Measurements from ENCODE around the gene LRRC10B.

LRRC10B gene

GRCh38 chr11:61556621-61557020 is 48.1 kb downstream of the LRRC10B start:
- Histone ChIP-seq H3K27ac (no peak overlapping the region), H3K9me3 (ENCODE audit: control insufficient read depth, low read length) (no peaks in the 10 kb centered on the region), H3K9ac (no peak overlapping the region), H3K4me2 (ENCODE audit: low read length) (no peak overlapping the region), H2AFZ (no peak overlapping the region), H3K36me3 (ENCODE audit: control insufficient read depth, insufficient read depth, low read length) (no peaks in the 10 kb centered on the region), H3K27me3 (ENCODE audit: control insufficient read depth, insufficient read depth, low read length) (no peaks in the 10 kb centered on the region), H3K4me1 (peaks cover 5% of the 10 kb centered on the region), H3K4me3 (ENCODE audit: low read depth, low read length) (no peak overlapping the region), H3K79me2 (no peaks in the 10 kb centered on the region)
- no peak for TF ChIP-seq CTCF (IDR thresholded peaks at IDR 0.05)

Measured in parathyroid adenoma (tissue), 2 donors.